HL-60 (cell line): Measurements from ENCODE around the gene CD40LG.

Experiments
- DNase-seq, 2 experiments: peaks; one replicate each; pipeline ENCODE4 v3.0.0-alpha.2; 2010 to 2020; ENCODE audit warnings: low read depth in 1 of 2, low spot score in 1 of 2
- H3K27ac ChIP-seq: fragments of 250-450 bp; sonication (Bioruptor Pico); replicated peaks from 2 replicates; pipeline ENCODE4 v1.5.1; 2020; ENCODE audit warnings: mild to moderate bottlenecking, moderate library complexity
- H3K27me3 ChIP-seq: fragments of 250-450 bp; sonication (Bioruptor Pico); 2 replicates; pipeline ENCODE4 v1.5.1; 2021; ENCODE audit warnings: mild to moderate bottlenecking, moderate library complexity; ENCODE audit not compliant: insufficient read depth, poor library complexity, severe bottlenecking
- H3K4me3 ChIP-seq: replicated peaks from 2 replicates; pipeline ENCODE4 v1.5.1; 2011; ENCODE audit warnings: mild to moderate bottlenecking, control low read depth, low read length; ENCODE audit not compliant: insufficient read depth
- CTCF ChIP-seq: IDR thresholded peaks from one replicate; pipeline ENCODE4 v1.5.1; 2011; ENCODE audit warnings: low read length, control low read depth, inconsistent platforms; ENCODE audit not compliant: insufficient read depth
- GABPA ChIP-seq: IDR thresholded peaks from 2 replicates; pipeline ENCODE4 v1.6.1; 2012; ENCODE audit warnings: low read depth
- POLR2AphosphoS5 ChIP-seq: IDR thresholded peaks from 2 replicates; pipeline ENCODE4 v1.6.1; 2012; ENCODE audit warnings: low read depth
- REST ChIP-seq: IDR thresholded peaks from 2 replicates; pipeline ENCODE4 v1.6.1; 2012; ENCODE audit warnings: low read depth; ENCODE audit not compliant: insufficient replicate concordance
- SPI1 ChIP-seq: IDR thresholded peaks from 2 replicates; pipeline ENCODE4 v1.6.1; 2012; ENCODE audit warnings: low read depth, mild to moderate bottlenecking, borderline replicate concordance
- long read RNA-seq: library from polyadenylated mRNA; unstranded; transcript quantifications from one replicate; pipeline ENCODE4 v2.0.0, GENCODE V29; 2020

The CD40LG gene
- long read RNA-seq: 0 reads

- no peak for DNase-seq
- H3K27me3 ChIP-seq: no peaks in the 10 kb centered on the region
- no peak within 1 kb of the TSS for H3K27ac ChIP-seq
- no peak within 1 kb of the TSS for H3K4me3 ChIP-seq
- no peak for TF ChIP-seq GABPA
- TF ChIP-seq CTCF: no peak
- no peak for TF ChIP-seq REST
- no peak for TF ChIP-seq POLR2AphosphoS5
- TF ChIP-seq SPI1: no peak
These were observed at the start of gene CD40LG for GRCh38 chrX:136647677-136648360. CD40LG (plus strand) TSS chrX:136648158; CDS start chrX:136648249, 91 bp downstream.

DNA sequence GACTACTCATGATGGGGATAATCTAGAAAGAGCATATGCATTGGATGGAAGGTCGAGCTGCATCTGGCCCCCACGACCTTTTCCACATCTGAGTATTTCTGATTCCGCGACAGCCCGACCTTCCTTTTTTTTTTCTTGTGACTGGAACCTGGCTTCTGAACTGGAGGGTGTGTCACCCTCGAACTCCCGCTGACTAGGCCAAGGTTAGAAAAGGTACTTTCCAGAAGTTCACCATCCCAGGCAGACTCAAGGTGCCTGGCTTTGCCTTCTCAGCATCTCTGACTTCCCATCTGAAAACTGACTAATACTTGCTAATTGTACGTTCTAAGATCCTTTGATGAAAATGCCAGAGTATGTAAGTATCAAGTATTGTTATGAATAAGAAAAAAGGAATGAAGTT lies 49.3 kb upstream of the CD40LG start:
- no peak overlapping the region for H3K27ac ChIP-seq
- H3K4me3 ChIP-seq: no peak overlapping the region
- no peak for DNase-seq
- H3K27me3 ChIP-seq: no peaks in the 10 kb centered on the region
- TF ChIP-seq SPI1: no peak
- TF ChIP-seq POLR2AphosphoS5: no peak
- TF ChIP-seq CTCF: no peak
- no peak for TF ChIP-seq GABPA
- TF ChIP-seq REST: no peak

DNA sequence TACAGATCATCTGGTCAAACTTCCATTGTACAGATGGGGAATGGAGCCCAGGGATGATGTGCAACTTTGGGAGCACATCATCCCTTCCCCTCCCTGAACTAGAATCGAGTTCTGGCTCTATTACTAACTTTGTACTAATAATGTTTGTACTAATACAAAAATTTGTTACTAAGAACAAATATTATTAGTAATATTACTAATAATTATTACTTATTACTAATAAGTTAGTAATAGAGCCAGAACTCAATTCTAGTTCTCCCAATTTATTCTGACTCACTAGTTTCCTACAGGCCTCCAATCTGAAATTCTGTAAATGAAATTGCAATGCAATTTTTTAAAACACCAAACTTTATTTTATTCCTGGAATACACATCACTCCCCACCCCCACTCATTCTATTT lies 47.9 kb upstream of the CD40LG start:
- DNase-seq: no peak
- Histone ChIP-seq H3K4me3 (no peak overlapping the region), H3K27me3 (no peaks in the 10 kb centered on the region), H3K27ac (no peak overlapping the region)
- TF ChIP-seq REST: no peak
- TF ChIP-seq CTCF: no peak
- TF ChIP-seq SPI1: no peak
- TF ChIP-seq POLR2AphosphoS5: no peak
- TF ChIP-seq GABPA: no peak
